Stomach (tissue), 9 donors: ENCODE data around the gene ADRA2A. TPM values are rescaled to one million over a fixed set of nuclear protein-coding genes. Genes with fewer than 3 reads are reported as not detected.

Experiments
- DNase-seq, 2 donors: peaks; one replicate each; pipeline versions ENCODE4 v3.0.0 to v3.0.0-alpha.2; 2013 to 2019
- H3K27ac ChIP-seq, 5 donors: fragments of 200-600 bp in 4 of 5; sonication (generic) in 4 of 5; one replicate each; pipeline ENCODE4 v1.5.1; 2013 to 2019; ENCODE audit warnings: mild to moderate bottlenecking in 1 of 5, moderate library complexity in 1 of 5
- H3K27me3 ChIP-seq, 3 donors: fragments of 200-600 bp; sonication (generic); one replicate each; pipeline ENCODE4 v1.5.1; 2017 to 2019; ENCODE audit warnings: mixed run types in 1 of 3
- H3K36me3 ChIP-seq, 4 donors: fragments of 200-600 bp; sonication (generic); 1 replicate in 3 of 4; 2 replicates in 1 of 4; pipeline ENCODE4 v1.5.1; 2016 to 2019
- H3K4me1 ChIP-seq, 4 donors: fragments of 200-600 bp; sonication (generic); one replicate each; pipeline ENCODE4 v1.5.1; 2016 to 2019
- H3K4me3 ChIP-seq, 4 donors: fragments of 200-600 bp; sonication (generic) in 3 of 4; one replicate each; pipeline ENCODE4 v1.5.1; 2016 to 2019; ENCODE audit warnings: mild to moderate bottlenecking in 1 of 4
- H3K9me3 ChIP-seq, 4 donors: fragments of 200-600 bp; sonication (generic); one replicate each; pipeline ENCODE4 v1.5.1; 2016 to 2019
- CTCF ChIP-seq, 7 experiments: fragments of 450-650 bp in 4 of 7; fragments of 200-600 bp in 3 of 7; sonication (generic) in 3 of 7; IDR thresholded peaks; one replicate each; pipeline ENCODE4 v1.5.1; 2016 to 2019; ENCODE audit warnings: antibody characterized with exemption in 7 of 7, control low read depth in 2 of 7, mild to moderate bottlenecking in 1 of 7
- EP300 ChIP-seq: sonication (generic); formaldehyde crosslinking; IDR thresholded peaks from one replicate; pipeline ENCODE4 v1.6.1; 2017; ENCODE audit warnings: antibody characterized with exemption
- POLR2A ChIP-seq, 4 donors: fragments of 450-650 bp; IDR thresholded peaks; one replicate each; pipeline ENCODE4 v1.6.1; 2016; ENCODE audit warnings: antibody characterized with exemption in 4 of 4, control low read depth in 2 of 4, mild to moderate bottlenecking in 1 of 4, moderate library complexity in 1 of 4
- POLR2AphosphoS5 ChIP-seq, 3 donors: sonication (generic); formaldehyde crosslinking; IDR thresholded peaks; one replicate each; pipeline ENCODE4 v1.6.1; 2016; ENCODE audit warnings: antibody characterized with exemption in 3 of 3
- WGBS, 5 donors: extraction: QIAGEN DNeasy Blood & Tissue Kit in 3 of 5; methylation state at CpG; one replicate each; pipeline versions ENCODE4 v1.1.5 to v1.1.7; 2013 to 2018; 5-methylcytosine and 5-hydroxymethylcytosine counted together
- intact Hi-C: fragments of 100-400 bp; cut with DNase I; formaldehyde crosslinking; loops from one replicate; pipeline ENCODE4 v1.15.1; 2023; ENCODE audit warnings: low total_unique reads
- polyA plus RNA-seq, 3 donors: library from polyadenylated mRNA; stranded (reverse); fragments of 200-250 nt; gene quantifications; one replicate each; pipeline ENCODE4 v1.2.3, GENCODE V29; 2013
- total RNA-seq, 5 donors: library from RNA; depleted of rRNA; stranded (reverse); fragments of >200 nt; gene quantifications; one replicate each; pipeline versions ENCODE4 v1.1.0 to v1.2.3, GENCODE V29; 2014 to 2016
- donor health status: healthy with polysubstance abuse.
- donor health status: Bipolar disorder and iron deficiency.
- donor health status: healthy.

The ADRA2A gene
- total and polyA plus RNA-seq, 8 donors, result 0.25 to 4.9 (median 0.65) TPM; not detected in 1

DNA sequence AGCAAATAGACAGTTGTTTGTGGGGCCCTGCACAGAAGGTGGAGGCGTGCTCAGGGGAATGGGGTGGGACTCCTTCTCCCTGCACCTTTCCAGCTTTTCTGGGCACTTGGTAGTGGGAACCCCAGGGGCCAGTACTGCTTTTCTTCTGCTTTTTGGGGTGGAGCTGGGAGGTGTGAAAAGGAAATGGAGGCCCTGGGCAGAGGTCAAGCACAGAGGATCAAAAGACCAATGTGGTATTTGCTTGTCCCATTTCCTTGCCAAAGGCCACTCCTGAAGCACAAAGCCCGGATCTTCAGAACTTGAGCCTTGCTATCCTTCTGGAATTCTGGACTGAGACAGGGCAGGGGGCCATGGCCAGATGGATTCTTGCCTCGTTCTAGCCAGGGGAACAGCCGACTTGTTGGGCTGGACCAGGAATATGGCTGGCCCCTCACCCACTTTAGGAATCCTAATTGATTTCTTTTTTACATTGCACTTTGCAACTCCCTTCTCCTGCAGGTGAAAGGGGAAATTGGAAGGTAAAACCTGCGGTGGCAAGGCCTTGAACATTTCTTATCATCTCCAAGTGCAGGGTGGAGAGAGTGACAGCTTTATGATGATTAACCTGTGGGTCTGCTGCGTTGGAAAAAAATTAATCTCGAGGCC lies 26.5 kb downstream of the ADRA2A start:
- H3K27ac ChIP-seq, result peak overlapping the region in 4 of 5 donors; percentile 25 to 59 (median 36)

GRCh38 chr10:111104811-111105210 lies 28.0 kb downstream of the ADRA2A start:
- peaks cover 3 to 21% (median 5%) of the 10 kb centered on the region in 4 donors for H3K4me1 ChIP-seq
- no peak overlapping the region for H3K27ac ChIP-seq
- 94 to 98% (median 97%) methylated on average over 20 of the region's 20 CpGs for WGBS, 5 donors
- H3K27me3 ChIP-seq, result no peaks in the 10 kb centered on the region
- intact Hi-C loops, result no loop called here
- no peak overlapping the region for H3K4me3 ChIP-seq
- TF ChIP-seq POLR2AphosphoS5 (IDR thresholded peaks at IDR 0.05), result no peak
- TF ChIP-seq POLR2A (IDR thresholded peaks at IDR 0.05), result no peak
- TF ChIP-seq EP300, result no peak
- no peak for TF ChIP-seq CTCF (IDR thresholded peaks at IDR 0.05)
- no peaks in the 10 kb centered on the region for H3K36me3 ChIP-seq
- no peaks in the 10 kb centered on the region for H3K9me3 ChIP-seq
- no peak for DNase-seq

More for the DNA sequence above, 26.5 kb downstream of the ADRA2A start:
- Histone ChIP-seq H3K4me1 (peaks cover 0 to 15% (median 5%) of the 10 kb centered on the region in 4 donors), H3K36me3 (no peaks in the 10 kb centered on the region), H3K9me3 (no peaks in the 10 kb centered on the region), H3K27me3 (peaks cover 0 to under 1% (median 0%) of the 10 kb centered on the region in 3 donors), H3K4me3 (no peak overlapping the region)
- DNase-seq, result peak in 1 of 2 donors; percentile 26
- intact Hi-C loops, result no loop called here
- WGBS, 5 donors, result 29 to 37% (median 32%) methylated on average over 7 of the region's 7 CpGs
- no peak for TF ChIP-seq POLR2AphosphoS5 (IDR thresholded peaks at IDR 0.05)
- TF ChIP-seq EP300, result no peak
- TF ChIP-seq CTCF (IDR thresholded peaks at IDR 0.05), result no peak
- TF ChIP-seq POLR2A (IDR thresholded peaks at IDR 0.05), result no peak

- H3K27ac ChIP-seq, result no peak overlapping the region
- H3K9me3 ChIP-seq, result no peaks in the 10 kb centered on the region
- TF ChIP-seq EP300, result no peak
- no peak for TF ChIP-seq CTCF (IDR thresholded peaks at IDR 0.05)
- no peak for TF ChIP-seq POLR2AphosphoS5 (IDR thresholded peaks at IDR 0.05)
- no peak for TF ChIP-seq POLR2A (IDR thresholded peaks at IDR 0.05)
- DNase-seq, result no peak
- WGBS, 5 donors, result 96 to 97% (median 97%) methylated on average over 7 to 8 of the region's 8 CpGs
- intact Hi-C loops, result no loop called here
- H3K4me1 ChIP-seq, result peaks cover 3 to 25% (median 5%) of the 10 kb centered on the region in 4 donors
- H3K4me3 ChIP-seq, result no peak overlapping the region
- H3K27me3 ChIP-seq, result no peaks in the 10 kb centered on the region
- no peaks in the 10 kb centered on the region for H3K36me3 ChIP-seq
These were observed 29.3 kb downstream of the ADRA2A start for GRCh38 chr10:111106081-111106480.

DNA sequence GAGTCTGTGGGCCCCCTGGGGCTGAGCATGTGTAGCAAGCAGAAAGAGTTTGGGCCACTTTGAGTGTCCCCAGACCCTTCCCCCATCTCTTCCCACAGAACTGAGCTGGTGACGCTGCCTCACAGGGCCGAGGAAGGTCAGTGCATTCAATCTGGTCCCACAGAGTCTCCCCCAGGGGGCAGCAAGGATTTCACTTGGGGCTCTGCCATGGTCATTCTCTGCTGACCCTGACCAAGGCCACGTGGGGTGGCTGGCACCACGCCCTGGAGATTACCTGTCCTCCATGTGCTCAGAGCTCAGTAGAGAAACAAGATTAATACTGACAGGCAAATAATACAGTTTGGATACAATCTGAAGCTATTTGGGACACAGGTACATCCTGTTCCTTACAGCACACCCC lies 30.2 kb downstream of the ADRA2A start:
- peak; percentile 43 to 62 for DNase-seq
- intact Hi-C loops, result no loop called here
- Histone ChIP-seq H3K4me3 (no peak overlapping the region), H3K9me3 (no peaks in the 10 kb centered on the region), H3K27ac (no peak overlapping the region), H3K36me3 (no peaks in the 10 kb centered on the region), H3K4me1 (peaks cover 3 to 25% (median 5%) of the 10 kb centered on the region in 4 donors), H3K27me3 (no peaks in the 10 kb centered on the region)
- 65 to 81% (median 70%) methylated on average over 4 of the region's 4 CpGs for WGBS, 5 donors
- TF ChIP-seq POLR2A (IDR thresholded peaks at IDR 0.05) (no peak), EP300 (no peak), POLR2AphosphoS5 (IDR thresholded peaks at IDR 0.05) (no peak), CTCF (IDR thresholded peaks at IDR 0.05) (no peak)
